MM.1S (cell line): ENCODE results near the gene CTRB2.

Experiments used
- DNase-seq: peaks from one replicate; pipeline ENCODE4 v3.0.0-alpha.2; 2015
- H2AFZ ChIP-seq: fragments of 300-600 bp; sonication (generic); 2 replicates; pipeline ENCODE4 v1.6.0; 2016; ENCODE audit warnings: antibody characterized with exemption, low read length
- H3F3A ChIP-seq: fragments of 300-600 bp; sonication (generic); 2 replicates; pipeline ENCODE4 v1.6.1; 2016; ENCODE audit warnings: mild to moderate bottlenecking, antibody characterized with exemption, low read length, moderate library complexity, mixed read lengths; ENCODE audit not compliant: insufficient read depth
- H3K27ac ChIP-seq: fragments of 300-600 bp; sonication (generic); 2 replicates; pipeline ENCODE4 v1.5.1; 2016; ENCODE audit warnings: mild to moderate bottlenecking, low read length
- H3K27me3 ChIP-seq: fragments of 300-600 bp; sonication (generic); replicated peaks from 2 replicates; pipeline ENCODE4 v1.6.0; 2016; ENCODE audit warnings: low read length; ENCODE audit not compliant: insufficient read depth
- H3K36me3 ChIP-seq: fragments of 300-600 bp; sonication (generic); replicated peaks from 2 replicates; pipeline ENCODE4 v1.6.1; 2016; ENCODE audit warnings: mild to moderate bottlenecking, low read length, mixed read lengths; ENCODE audit not compliant: insufficient read depth
- H3K4me1 ChIP-seq: fragments of 300-600 bp; sonication (generic); 2 replicates; pipeline ENCODE4 v1.6.1; 2016; ENCODE audit warnings: low read length, mixed read lengths
- H3K4me2 ChIP-seq: fragments of 300-600 bp; sonication (generic); 2 replicates; pipeline ENCODE4 v1.6.0; 2016; ENCODE audit warnings: low read depth, low read length
- H3K4me3 ChIP-seq: fragments of 300-600 bp; sonication (generic); 2 replicates; pipeline ENCODE4 v1.5.1; 2016; ENCODE audit warnings: low read length, mixed read lengths
- H3K79me2 ChIP-seq: fragments of 300-600 bp; sonication (generic); 2 replicates; pipeline ENCODE4 v1.6.1; 2016; ENCODE audit warnings: mixed run types, low read length, mixed read lengths
- H3K9ac ChIP-seq: fragments of 300-600 bp; sonication (generic); 2 replicates; pipeline ENCODE4 v1.6.1; 2016; ENCODE audit warnings: low read length, mixed read lengths
- H3K9me2 ChIP-seq: fragments of 300-600 bp; sonication (generic); replicated peaks from 2 replicates; pipeline ENCODE4 v1.6.1; 2016; ENCODE audit warnings: mild to moderate bottlenecking, low read length, mixed read lengths; ENCODE audit not compliant: insufficient read depth
- H3K9me3 ChIP-seq: fragments of 300-600 bp; sonication (generic); replicated peaks from 2 replicates; pipeline ENCODE4 v1.6.1; 2016; ENCODE audit warnings: mild to moderate bottlenecking, low read length, mixed read lengths; ENCODE audit not compliant: insufficient read depth
- H4K20me1 ChIP-seq: fragments of 300-600 bp; sonication (generic); 2 replicates; pipeline ENCODE4 v1.6.1; 2016; ENCODE audit warnings: mild to moderate bottlenecking, low read length, moderate library complexity, mixed read lengths; ENCODE audit not compliant: insufficient read depth
- EZH2 ChIP-seq: fragments of 300-600 bp; sonication (generic); optimal IDR thresholded peaks from 2 replicates; pipeline ENCODE3; 2017; ENCODE audit warnings: low read depth, mild to moderate bottlenecking, antibody characterized with exemption, low read length, mixed read lengths
- EZH2phosphoT487 ChIP-seq: fragments of 300-600 bp; sonication (generic); IDR thresholded peaks from 2 replicates; pipeline ENCODE4 v1.6.1; 2018; ENCODE audit warnings: antibody characterized with exemption, low read length
- TF ChIP-seq, protein P1 (sequence below): fragments of 300-600 bp; sonication (generic); IDR thresholded peaks from 2 replicates; pipeline ENCODE4 v1.5.1; 2016; ENCODE audit warnings: antibody characterized with exemption, low read length, mixed read lengths

The CTRB2 gene

DNA sequence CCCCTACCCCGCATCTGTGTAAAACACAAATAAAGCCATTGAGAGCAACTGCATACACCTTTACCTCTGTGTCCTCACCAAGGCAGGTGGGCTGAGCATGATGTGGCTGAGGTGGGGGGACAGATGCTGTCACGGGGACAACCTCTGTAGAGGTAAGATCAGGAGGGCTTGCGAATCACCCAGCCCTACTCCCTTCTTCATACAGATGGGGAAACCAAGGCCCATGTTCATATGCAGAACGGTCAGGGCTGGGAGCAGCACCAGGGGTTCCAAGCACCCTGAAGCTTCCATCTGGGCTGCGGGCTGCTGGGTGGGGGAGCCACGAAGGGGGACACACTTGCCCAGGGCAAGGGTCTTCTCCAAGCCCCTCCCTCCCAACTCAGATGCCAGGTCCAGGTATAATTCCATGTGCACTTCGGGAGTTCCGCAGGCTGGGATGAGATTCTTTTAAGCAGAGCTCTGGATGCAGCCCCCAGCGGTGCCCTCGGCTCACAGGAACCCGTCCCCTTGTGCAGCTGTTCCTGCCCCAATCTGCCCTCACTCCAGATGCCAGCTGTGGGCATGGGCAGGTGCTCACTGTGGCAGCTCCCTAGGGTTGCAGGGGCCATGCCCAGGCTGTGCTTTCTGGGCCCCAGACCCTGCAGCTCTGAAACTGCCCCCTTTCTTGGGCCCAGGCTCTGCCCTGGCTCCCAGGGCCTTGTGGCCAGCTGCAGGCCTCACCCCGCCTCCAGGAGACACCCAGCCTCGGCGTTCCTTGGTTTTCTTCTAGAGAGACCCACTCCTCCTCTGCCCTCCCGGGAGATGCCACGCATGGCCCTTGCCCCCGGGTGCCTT lies 21.4 kb upstream of the CTRB2 start:
- H3K9me2 ChIP-seq = no peaks in the 10 kb centered on the region
- no peaks in the 10 kb centered on the region for H3K36me3 ChIP-seq
- H3K4me1 ChIP-seq = no peaks in the 10 kb centered on the region
- no peaks in the 10 kb centered on the region for H4K20me1 ChIP-seq
- DNase-seq = no peak
- no peaks in the 10 kb centered on the region for H3F3A ChIP-seq
- no peak overlapping the region for H3K4me2 ChIP-seq
- H3K9me3 ChIP-seq = no peaks in the 10 kb centered on the region
- no peak overlapping the region for H3K9ac ChIP-seq
- no peaks in the 10 kb centered on the region; the same call in 1 of the 2 replicates for H3K27me3 ChIP-seq
- no peak overlapping the region for H3K27ac ChIP-seq
- no peak overlapping the region for H3K4me3 ChIP-seq
- H2AFZ ChIP-seq = no peak overlapping the region
- no peak for TF ChIP-seq EZH2phosphoT487
- TF ChIP-seq EZH2 = no peak
- TF ChIP-seq, protein P1, sequence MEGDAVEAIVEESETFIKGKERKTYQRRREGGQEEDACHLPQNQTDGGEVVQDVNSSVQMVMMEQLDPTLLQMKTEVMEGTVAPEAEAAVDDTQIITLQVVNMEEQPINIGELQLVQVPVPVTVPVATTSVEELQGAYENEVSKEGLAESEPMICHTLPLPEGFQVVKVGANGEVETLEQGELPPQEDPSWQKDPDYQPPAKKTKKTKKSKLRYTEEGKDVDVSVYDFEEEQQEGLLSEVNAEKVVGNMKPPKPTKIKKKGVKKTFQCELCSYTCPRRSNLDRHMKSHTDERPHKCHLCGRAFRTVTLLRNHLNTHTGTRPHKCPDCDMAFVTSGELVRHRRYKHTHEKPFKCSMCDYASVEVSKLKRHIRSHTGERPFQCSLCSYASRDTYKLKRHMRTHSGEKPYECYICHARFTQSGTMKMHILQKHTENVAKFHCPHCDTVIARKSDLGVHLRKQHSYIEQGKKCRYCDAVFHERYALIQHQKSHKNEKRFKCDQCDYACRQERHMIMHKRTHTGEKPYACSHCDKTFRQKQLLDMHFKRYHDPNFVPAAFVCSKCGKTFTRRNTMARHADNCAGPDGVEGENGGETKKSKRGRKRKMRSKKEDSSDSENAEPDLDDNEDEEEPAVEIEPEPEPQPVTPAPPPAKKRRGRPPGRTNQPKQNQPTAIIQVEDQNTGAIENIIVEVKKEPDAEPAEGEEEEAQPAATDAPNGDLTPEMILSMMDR = no peak
- H3K79me2 ChIP-seq = no peaks in the 10 kb centered on the region

DNA sequence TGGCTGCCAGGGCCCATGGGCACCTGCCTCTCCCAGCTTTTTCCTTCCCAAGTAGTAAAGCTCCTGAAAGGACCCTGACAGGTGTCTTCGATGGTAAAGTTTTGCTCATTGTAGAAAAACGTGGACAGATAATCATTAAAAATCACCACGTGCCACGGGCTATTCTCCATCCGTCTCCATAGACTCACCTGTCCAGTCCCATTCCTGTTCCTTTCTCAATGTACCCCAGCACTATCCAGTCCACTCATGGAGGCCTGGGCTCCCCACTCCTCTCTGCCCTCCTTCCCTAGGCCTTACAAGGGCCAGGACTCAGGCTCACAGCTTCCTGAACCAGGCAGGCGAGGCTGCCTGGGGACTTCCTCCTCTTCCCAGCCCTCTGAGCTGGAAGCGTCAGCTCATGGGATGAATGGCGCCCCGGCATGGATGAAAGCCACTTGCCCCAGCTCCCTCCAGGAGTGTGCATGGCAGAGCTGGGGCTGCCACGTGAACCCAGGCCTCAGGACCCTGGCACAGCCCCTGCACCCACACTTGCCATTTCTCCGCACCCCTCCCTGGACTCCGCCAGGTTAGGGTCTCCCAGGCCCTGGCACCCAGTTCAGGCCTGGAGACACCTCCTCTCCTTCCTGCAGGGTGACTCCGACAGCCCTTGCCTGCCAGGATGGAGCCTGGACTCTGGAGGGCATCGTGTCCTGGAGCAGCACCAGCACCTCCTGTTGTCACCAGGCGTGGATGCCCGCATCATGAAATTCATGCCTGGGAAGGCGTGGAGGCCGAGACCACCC lies 20.6 kb upstream of the CTRB2 start:
- no peak for TF ChIP-seq EZH2phosphoT487
- no peak for DNase-seq
- H3K27ac ChIP-seq = no peak overlapping the region
- H3K9me2 ChIP-seq = no peaks in the 10 kb centered on the region
- no peak overlapping the region for H2AFZ ChIP-seq
- no peaks in the 10 kb centered on the region for H3K36me3 ChIP-seq
- H4K20me1 ChIP-seq = no peaks in the 10 kb centered on the region
- no peak overlapping the region for H3K4me3 ChIP-seq
- no peaks in the 10 kb centered on the region for H3K9me3 ChIP-seq
- no peaks in the 10 kb centered on the region for H3K4me1 ChIP-seq
- no peak overlapping the region for H3K4me2 ChIP-seq
- H3K79me2 ChIP-seq = no peaks in the 10 kb centered on the region
- H3F3A ChIP-seq = no peaks in the 10 kb centered on the region
- H3K27me3 ChIP-seq = no peaks in the 10 kb centered on the region; the same call in 1 of the 2 replicates
- no peak overlapping the region for H3K9ac ChIP-seq

DNA sequence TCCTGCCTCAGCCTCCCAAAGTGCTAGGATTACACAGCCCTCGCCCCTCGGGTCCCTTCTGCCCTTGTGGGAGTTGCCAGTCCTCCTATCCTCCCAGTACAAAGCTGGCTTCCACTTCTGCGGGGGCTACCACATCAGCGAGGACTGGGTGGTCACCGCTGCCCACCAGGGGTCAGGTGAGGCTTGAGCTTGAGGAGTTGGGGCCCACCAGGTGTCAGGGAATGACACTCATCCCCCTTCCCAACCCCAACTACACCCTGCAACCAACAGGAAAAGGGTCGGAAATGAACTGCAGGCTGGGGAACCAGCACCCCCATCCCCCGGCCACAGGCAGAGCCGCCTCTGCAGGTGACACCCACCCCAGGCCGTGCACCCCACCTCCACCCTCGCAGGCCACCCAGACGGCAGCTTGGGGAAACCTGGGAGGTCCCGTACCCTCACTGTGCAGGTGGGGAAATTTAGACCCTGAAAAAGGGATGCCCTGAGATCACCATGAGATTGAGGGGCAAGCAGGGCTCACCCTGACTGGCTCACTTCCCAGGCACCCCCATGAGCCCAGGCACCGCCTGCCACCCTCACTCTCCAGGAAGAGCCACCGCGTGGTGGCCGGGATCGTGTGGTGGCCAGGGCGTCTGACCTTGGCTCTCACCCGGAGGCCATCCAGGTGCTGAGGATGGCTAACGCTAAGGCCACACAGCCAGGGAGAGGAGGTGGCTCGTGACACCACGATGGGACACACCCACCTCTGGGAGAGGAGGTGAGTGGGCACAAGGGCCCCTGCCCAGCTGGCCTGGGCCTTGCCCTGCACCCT lies 19.8 kb upstream of the CTRB2 start:
- Histone ChIP-seq H3F3A (no peaks in the 10 kb centered on the region), H3K27ac (no peak overlapping the region), H3K79me2 (no peaks in the 10 kb centered on the region), H4K20me1 (no peaks in the 10 kb centered on the region), H3K27me3 (no peaks in the 10 kb centered on the region; the same call in 1 of the 2 replicates), H3K4me2 (no peak overlapping the region), H3K9me2 (no peaks in the 10 kb centered on the region), H3K4me1 (no peaks in the 10 kb centered on the region), H3K9me3 (no peaks in the 10 kb centered on the region), H3K4me3 (no peak overlapping the region), H2AFZ (no peak overlapping the region), H3K36me3 (no peaks in the 10 kb centered on the region), H3K9ac (no peak overlapping the region)
- TF ChIP-seq EZH2 (no peak), EZH2phosphoT487 (no peak)
- TF ChIP-seq, protein P1 = no peak
- DNase-seq = no peak
